NCI-H345 treated with DMSO at 0.1 percent for 48 hours (cell line): ENCODE results near the gene RPIA.

ENCODE experiments used
- DNase-seq: peaks from one replicate; lab custom pipeline; 2025; ENCODE audit not compliant: unreplicated experiment; lab: John Stamatoyannopoulos, UW

Gene RPIA

GRCh38 chr2:88683160-88684021 lies 8.1 kb upstream of the RPIA start:
- no peak for DNase-seq

GRCh38 chr2:88684519-88684918 lies 7.0 kb upstream of the RPIA start:
- DNase-seq, result no peak

GRCh38 chr2:88686320-88686719 lies 5.2 kb upstream of the RPIA start:
- no peak for DNase-seq

- DNase-seq, result no peak
Observed at GRCh38 chr2:88687384-88687783, 4.1 kb upstream of the RPIA start.

GRCh38 chr2:88690591-88691338 lies 708 bp upstream of the RPIA start:
- DNase-seq, result no peak

GRCh38 chr2:88692187-88692586 lies 714 bp downstream of the RPIA start:
- DNase-seq, result no peak

- no peak for DNase-seq
Observed at GRCh38 chr2:88693911-88694414, 2.5 kb downstream of the RPIA start.

GRCh38 chr2:88696611-88697010 lies 5.1 kb downstream of the RPIA start:
- no peak for DNase-seq

- DNase-seq, result no peak
Observed at GRCh38 chr2:88697370-88698026, 6.0 kb downstream of the RPIA start.

- DNase-seq, result no peak
Observed at GRCh38 chr2:88698027-88698413, 6.5 kb downstream of the RPIA start.

- DNase-seq, result no peak
Observed at GRCh38 chr2:88698498-88699233, 7.2 kb downstream of the RPIA start.

GRCh38 chr2:88707003-88707402 lies 15.5 kb downstream of the RPIA start:
- DNase-seq, result no peak

GRCh38 chr2:88709181-88709631 lies 17.7 kb downstream of the RPIA start:
- no peak for DNase-seq

- DNase-seq, result no peak
Observed at GRCh38 chr2:88711289-88711688, 19.8 kb downstream of the RPIA start.

GRCh38 chr2:88711897-88712296 lies 20.4 kb downstream of the RPIA start:
- DNase-seq, result no peak

- no peak for DNase-seq
Observed at GRCh38 chr2:88713408-88713807, 21.9 kb downstream of the RPIA start.

GRCh38 chr2:88714667-88715066 lies 23.2 kb downstream of the RPIA start:
- DNase-seq, result no peak

GRCh38 chr2:88720399-88720798 lies 28.9 kb downstream of the RPIA start:
- no peak for DNase-seq

- DNase-seq, result no peak
Observed at GRCh38 chr2:88721268-88721667, 29.8 kb downstream of the RPIA start.

GRCh38 chr2:88724643-88725332 lies 33.3 kb downstream of the RPIA start:
- DNase-seq, result no peak
